Measurements from ENCODE around the gene GREB1L.

- TF ChIP-seq CTCF (IDR thresholded peaks at IDR 0.05) (no peak), POLR2A (IDR thresholded peaks at IDR 0.05) (no peak)
Measured at GRCh38 chr18:21265971-21266673, 24.1 kb downstream of the GREB1L start.

Measured in tibial nerve (tissue), 3 donors.